HEK293 (cell line): Measurements from ENCODE around the gene CENPN.

Source experiments
- ZNF132 ChIP-seq: fragments of 450-650 bp; formaldehyde crosslinking; IDR thresholded peaks from 2 replicates; pipeline ENCODE4 v1.5.1; 2017; ENCODE audit warnings: missing biosample characterization, missing genetic modification characterization, borderline replicate concordance
- TF ChIP-seq, protein P1 (sequence below): fragments of 450-650 bp; formaldehyde crosslinking; IDR thresholded peaks from 2 replicates; pipeline ENCODE4 v1.5.1; 2016; ENCODE audit warnings: missing biosample characterization, missing genetic modification characterization

DNA sequence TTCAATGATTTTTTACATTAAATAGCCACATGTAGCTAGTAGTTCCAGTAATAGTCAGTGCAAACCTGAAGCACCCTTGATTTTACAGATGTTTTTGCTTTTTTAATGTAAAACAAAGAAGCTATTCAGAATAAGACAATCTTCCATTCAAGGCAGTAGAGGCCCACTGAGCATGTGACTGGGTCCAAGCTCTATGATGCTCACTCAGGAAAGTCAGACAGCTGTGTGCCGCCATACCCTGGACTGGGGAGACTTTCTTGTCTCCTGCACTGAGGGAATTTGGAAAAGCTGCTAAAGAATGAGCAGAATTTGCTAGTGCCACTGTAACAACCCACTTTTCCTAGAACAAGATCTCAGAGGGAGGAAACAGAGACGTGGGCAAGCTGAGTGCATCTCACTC, 11.5 kb downstream of the CENPN start:
- TF ChIP-seq, protein P1, sequence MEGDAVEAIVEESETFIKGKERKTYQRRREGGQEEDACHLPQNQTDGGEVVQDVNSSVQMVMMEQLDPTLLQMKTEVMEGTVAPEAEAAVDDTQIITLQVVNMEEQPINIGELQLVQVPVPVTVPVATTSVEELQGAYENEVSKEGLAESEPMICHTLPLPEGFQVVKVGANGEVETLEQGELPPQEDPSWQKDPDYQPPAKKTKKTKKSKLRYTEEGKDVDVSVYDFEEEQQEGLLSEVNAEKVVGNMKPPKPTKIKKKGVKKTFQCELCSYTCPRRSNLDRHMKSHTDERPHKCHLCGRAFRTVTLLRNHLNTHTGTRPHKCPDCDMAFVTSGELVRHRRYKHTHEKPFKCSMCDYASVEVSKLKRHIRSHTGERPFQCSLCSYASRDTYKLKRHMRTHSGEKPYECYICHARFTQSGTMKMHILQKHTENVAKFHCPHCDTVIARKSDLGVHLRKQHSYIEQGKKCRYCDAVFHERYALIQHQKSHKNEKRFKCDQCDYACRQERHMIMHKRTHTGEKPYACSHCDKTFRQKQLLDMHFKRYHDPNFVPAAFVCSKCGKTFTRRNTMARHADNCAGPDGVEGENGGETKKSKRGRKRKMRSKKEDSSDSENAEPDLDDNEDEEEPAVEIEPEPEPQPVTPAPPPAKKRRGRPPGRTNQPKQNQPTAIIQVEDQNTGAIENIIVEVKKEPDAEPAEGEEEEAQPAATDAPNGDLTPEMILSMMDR (tag by site-specific recombination): no peak
- no peak for TF ChIP-seq ZNF132
